Calu3 (cell line): Measurements from ENCODE around the gene CYB5R3. TPM values are rescaled to one million over a fixed set of nuclear protein-coding genes. Genes with fewer than 3 reads are reported as not detected.
A peak's percentile ranks its signal among the peaks of the same experiment; 100 is the strongest.

ENCODE experiments used
- BruUV-seq: library from RNA; stranded (reverse); fragments of 400-500 nt; replicated peaks from 2 replicates; lab custom pipeline; 2021; lab: Mats Ljungman, UMichigan
- CTCF ChIA-PET: fragments of 300-600 bp; sonication (Branson Sonifier 250); formaldehyde crosslinking; loops from one replicate; lab custom pipeline; 2022; ENCODE audit warnings: antibody characterized with exemption; lab: Charles Lee
- DNase-seq: peaks from one replicate; pipeline ENCODE4 v3.0.0; 2022
- H3K27ac Mint-ChIP-seq: one replicate; pipeline ENCODE4 v1.8.0; 2022; ENCODE audit warnings: mixed read lengths; ENCODE audit not compliant: unreplicated experiment
- H3K27me3 Mint-ChIP-seq: one replicate; pipeline ENCODE4 v1.8.0; 2022; ENCODE audit warnings: mixed read lengths; ENCODE audit not compliant: unreplicated experiment
- H3K36me3 Mint-ChIP-seq: one replicate; pipeline ENCODE4 v1.8.0; 2022; ENCODE audit warnings: mild to moderate bottlenecking, moderate library complexity, mixed read lengths; ENCODE audit not compliant: insufficient read depth, unreplicated experiment
- H3K4me1 Mint-ChIP-seq: one replicate; pipeline ENCODE4 v1.8.0; 2022; ENCODE audit warnings: mild to moderate bottlenecking, low read depth, mixed read lengths; ENCODE audit not compliant: unreplicated experiment
- H3K4me3 Mint-ChIP-seq: one replicate; pipeline ENCODE4 v1.8.0; 2022; ENCODE audit warnings: mild to moderate bottlenecking, low read depth, moderate library complexity, mixed read lengths; ENCODE audit not compliant: unreplicated experiment
- H3K9me3 Mint-ChIP-seq: one replicate; pipeline ENCODE4 v1.8.0; 2022; ENCODE audit warnings: low read depth, mixed read lengths; ENCODE audit not compliant: unreplicated experiment
- intact Hi-C: fragments of 100-400 bp; cut with micrococcal nuclease; formaldehyde crosslinking; loops from one replicate; pipeline ENCODE4 v1.10.0; 2022; ENCODE audit not compliant: unreplicated experiment
- total RNA-seq: library from RNA; stranded (reverse); gene quantifications from 2 replicates; pipeline ENCODE4 v1.2.3, GENCODE V29; 2022
- TF ChIP-seq, protein P1 (sequence below): fragments of 200-600 bp; IDR thresholded peaks from one replicate; pipeline ENCODE4 v1.8.0; 2022; ENCODE audit warnings: antibody characterized with exemption; ENCODE audit not compliant: unreplicated experiment

Gene CYB5R3
- total RNA-seq, 1 experiment from 2014 or later: 101 TPM

- H3K4me1 Mint-ChIP-seq: peaks cover 9% of the 10 kb centered on the region
- no TSS peak for BruUV-seq
- intact Hi-C loops: no loop called here
- CTCF ChIA-PET: interaction anchor here (1.3 kb wide), 1 partner anchor 13 kb away, joined by 3 read pairs; no protein-coding TSS in a partner anchor
- peak overlapping the region; percentile 61 for H3K27ac Mint-ChIP-seq
- H3K4me3 Mint-ChIP-seq: no peak overlapping the region
- H3K36me3 Mint-ChIP-seq: peaks cover 30% of the 10 kb centered on the region
- peak; percentile 72 for DNase-seq
- TF ChIP-seq, protein P1, sequence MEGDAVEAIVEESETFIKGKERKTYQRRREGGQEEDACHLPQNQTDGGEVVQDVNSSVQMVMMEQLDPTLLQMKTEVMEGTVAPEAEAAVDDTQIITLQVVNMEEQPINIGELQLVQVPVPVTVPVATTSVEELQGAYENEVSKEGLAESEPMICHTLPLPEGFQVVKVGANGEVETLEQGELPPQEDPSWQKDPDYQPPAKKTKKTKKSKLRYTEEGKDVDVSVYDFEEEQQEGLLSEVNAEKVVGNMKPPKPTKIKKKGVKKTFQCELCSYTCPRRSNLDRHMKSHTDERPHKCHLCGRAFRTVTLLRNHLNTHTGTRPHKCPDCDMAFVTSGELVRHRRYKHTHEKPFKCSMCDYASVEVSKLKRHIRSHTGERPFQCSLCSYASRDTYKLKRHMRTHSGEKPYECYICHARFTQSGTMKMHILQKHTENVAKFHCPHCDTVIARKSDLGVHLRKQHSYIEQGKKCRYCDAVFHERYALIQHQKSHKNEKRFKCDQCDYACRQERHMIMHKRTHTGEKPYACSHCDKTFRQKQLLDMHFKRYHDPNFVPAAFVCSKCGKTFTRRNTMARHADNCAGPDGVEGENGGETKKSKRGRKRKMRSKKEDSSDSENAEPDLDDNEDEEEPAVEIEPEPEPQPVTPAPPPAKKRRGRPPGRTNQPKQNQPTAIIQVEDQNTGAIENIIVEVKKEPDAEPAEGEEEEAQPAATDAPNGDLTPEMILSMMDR: no peak
- no peaks in the 10 kb centered on the region for H3K9me3 Mint-ChIP-seq
- H3K27me3 Mint-ChIP-seq: no peaks in the 10 kb centered on the region
Measured at GRCh38 chr22:42635531-42635930, 13.7 kb downstream of the CYB5R3 start.

GRCh38 chr22:42633013-42633412, 16.2 kb downstream of the CYB5R3 start:
- TF ChIP-seq, protein P1: no peak
- DNase-seq: no peak
- intact Hi-C loops: no loop called here
- Mint-ChIP-seq H3K27me3 (no peaks in the 10 kb centered on the region), H3K9me3 (no peaks in the 10 kb centered on the region), H3K4me1 (peaks cover 9% of the 10 kb centered on the region), H3K36me3 (peaks cover 43% of the 10 kb centered on the region), H3K4me3 (no peak overlapping the region), H3K27ac (no peak overlapping the region)
- BruUV-seq: no TSS peak
- CTCF ChIA-PET: no interaction called here

DNA sequence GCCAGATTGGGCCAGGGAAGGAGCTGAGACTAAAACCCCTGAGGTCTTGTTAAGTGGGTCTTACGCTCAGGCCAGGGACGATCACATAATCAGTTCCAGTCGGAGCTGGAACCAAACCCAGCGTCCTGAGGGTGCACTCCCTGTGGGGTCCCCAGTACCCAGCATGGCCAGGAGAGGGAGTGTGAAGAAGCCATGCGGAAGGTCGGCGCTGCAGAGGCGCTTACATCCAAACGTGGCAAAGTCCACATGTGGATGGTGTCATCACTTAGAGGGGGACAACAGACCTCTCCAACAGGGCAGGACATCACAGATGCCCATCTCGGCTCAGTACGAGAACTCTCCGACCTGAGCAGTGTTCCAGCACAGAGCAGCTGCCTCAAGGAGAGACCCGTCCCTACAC, 17.1 kb downstream of the CYB5R3 start:
- intact Hi-C loops: no loop called here
- peaks cover 9% of the 10 kb centered on the region for H3K4me1 Mint-ChIP-seq
- CTCF ChIA-PET: no interaction called here
- TF ChIP-seq, protein P1: peak; percentile 34
- H3K36me3 Mint-ChIP-seq: peaks cover 53% of the 10 kb centered on the region
- H3K27ac Mint-ChIP-seq: no peak overlapping the region
- H3K9me3 Mint-ChIP-seq: no peaks in the 10 kb centered on the region
- no peaks in the 10 kb centered on the region for H3K27me3 Mint-ChIP-seq
- BruUV-seq: no TSS peak
- no peak for DNase-seq
- no peak overlapping the region for H3K4me3 Mint-ChIP-seq

DNA sequence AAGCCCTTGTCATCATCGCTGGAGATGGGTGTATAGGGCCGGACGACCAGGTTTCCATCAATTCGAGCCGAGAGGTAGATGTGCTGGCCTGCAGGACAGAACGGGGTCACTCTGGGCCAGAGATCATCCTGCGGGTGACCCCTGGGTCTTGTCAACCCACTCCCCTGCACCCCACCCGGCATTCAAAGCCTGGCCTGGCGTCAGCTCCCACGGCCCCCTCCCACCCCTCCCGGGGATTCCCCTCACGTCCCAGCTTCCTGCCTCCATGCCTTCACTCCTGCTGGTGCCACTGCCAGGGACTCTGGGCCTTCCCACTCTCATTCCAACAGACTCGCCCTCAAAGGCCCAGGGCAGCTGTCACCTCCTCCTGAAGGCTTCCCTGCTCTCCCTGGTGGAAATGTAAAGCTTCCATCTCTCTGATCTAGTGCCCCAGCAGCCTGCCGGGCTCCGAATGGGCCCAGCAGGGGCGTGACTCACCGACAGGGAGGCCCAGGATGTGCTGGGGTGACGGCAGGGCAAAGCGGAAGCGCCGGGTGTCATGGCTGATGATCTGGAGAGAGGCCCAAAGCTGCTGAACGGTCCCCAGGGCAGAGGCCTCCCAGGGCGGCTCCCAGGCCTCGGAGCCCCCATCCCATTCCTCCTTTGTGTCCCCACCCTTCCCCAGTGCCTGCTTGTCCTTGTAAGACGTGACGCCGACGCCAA, 18.1 kb downstream of the CYB5R3 start:
- TF ChIP-seq, protein P1: no peak
- DNase-seq: no peak
- Mint-ChIP-seq H3K9me3 (no peaks in the 10 kb centered on the region), H3K36me3 (peaks cover 61% of the 10 kb centered on the region), H3K27me3 (no peaks in the 10 kb centered on the region), H3K4me3 (no peak overlapping the region), H3K4me1 (peaks cover 9% of the 10 kb centered on the region), H3K27ac (no peak overlapping the region)
- intact Hi-C loops: no loop called here
- no TSS peak for BruUV-seq
- CTCF ChIA-PET: no interaction called here
